Endodermal cell (in vitro differentiated cells): ENCODE data around the gene ACAA2. TPM values are rescaled to one million over a fixed set of nuclear protein-coding genes. Genes with fewer than 3 reads are reported as not detected.

ENCODE experiments used
- DNase-seq: peaks from one replicate; pipeline ENCODE4 v3.0.0-alpha.2; 2017
- H3K27ac ChIP-seq: 2 replicates; pipeline ENCODE4 v1.5.1; 2013; ENCODE audit warnings: mild to moderate bottlenecking, low read depth, low read length, moderate library complexity
- H3K27me3 ChIP-seq: 2 replicates; pipeline ENCODE4 v1.6.1; 2013; ENCODE audit warnings: mild to moderate bottlenecking, low read length, moderate library complexity; ENCODE audit not compliant: insufficient read depth, control insufficient read depth, poor library complexity, severe bottlenecking
- H3K36me3 ChIP-seq: 2 replicates; pipeline ENCODE4 v1.7.0; 2013; ENCODE audit warnings: mild to moderate bottlenecking, low read length, moderate library complexity; ENCODE audit not compliant: control insufficient read depth, insufficient read depth
- H3K4me1 ChIP-seq: one replicate; pipeline ENCODE4 v1.7.0; 2013; ENCODE audit warnings: low read length; ENCODE audit not compliant: control insufficient read depth, insufficient read depth
- H3K4me3 ChIP-seq: 2 replicates; pipeline ENCODE4 v1.5.1; 2013; ENCODE audit warnings: mild to moderate bottlenecking, low read length, moderate library complexity
- H3K9ac ChIP-seq: 2 replicates; pipeline ENCODE4 v1.6.1; 2013; ENCODE audit warnings: mild to moderate bottlenecking, low read length, moderate library complexity; ENCODE audit not compliant: poor library complexity, severe bottlenecking; ENCODE audit errors: extremely low read depth
- H3K9me3 ChIP-seq: 2 replicates; pipeline ENCODE4 v1.6.1; 2013; ENCODE audit warnings: mild to moderate bottlenecking, low read length, moderate library complexity; ENCODE audit not compliant: control insufficient read depth
- H3K27ac Mint-ChIP-seq: 2 replicates; pipeline ENCODE4 v1.8.0; 2020; ENCODE audit warnings: mixed read lengths
- H3K27me3 Mint-ChIP-seq: 2 replicates; pipeline ENCODE4 v1.8.0; 2021; ENCODE audit warnings: mild to moderate bottlenecking, mixed read lengths; ENCODE audit not compliant: insufficient read depth
- H3K36me3 Mint-ChIP-seq: 2 replicates; pipeline ENCODE4 v1.8.0; 2020; ENCODE audit warnings: low read depth, mixed read lengths
- H3K4me1 Mint-ChIP-seq: 2 replicates; pipeline ENCODE4 v1.8.0; 2020; ENCODE audit warnings: mixed read lengths
- H3K4me3 Mint-ChIP-seq: 2 replicates; pipeline ENCODE4 v1.8.0; 2020; ENCODE audit warnings: mild to moderate bottlenecking, moderate library complexity, mixed read lengths
- H3K9me3 Mint-ChIP-seq: 2 replicates; pipeline ENCODE4 v1.8.0; 2020; ENCODE audit warnings: mild to moderate bottlenecking, mixed read lengths
- whole genome bisulfite sequencing, 2 experiments: methylation state at CpG; one replicate each; pipeline versions ENCODE4 v1.1.5 to v1.1.7; 2013; ENCODE audit warnings: missing lambda C conversion rate in 2 of 2, mixed read lengths in 1 of 2; ENCODE audit not compliant: insufficient coverage in 1 of 2, insufficient read length in 1 of 2; 5-methylcytosine and 5-hydroxymethylcytosine counted together
- total RNA-seq, 2 donors: library from RNA; stranded (reverse); fragmentation: NEBNext Ultra II Directional in 1 of 2; extraction: Animal tissue kit (Norgen Biotek cat#: 25700) in 1 of 2; gene quantifications; 2 replicates in 1 of 2; 3 replicates in 1 of 2; pipeline ENCODE4 v1.2.1, GENCODE V29; 2021
- TF ChIP-seq, protein P1 (sequence below): fragments of 200-600 bp; sonication (generic); conservative IDR thresholded peaks from 2 replicates; pipeline ENCODE4 v1.5.0; 2021; ENCODE audit warnings: antibody characterized with exemption, mild to moderate bottlenecking

The ACAA2 gene
- total RNA-seq, 2 donors from 2014 or later: 128 to 131 TPM

GRCh38 chr18:49853011-49853410 is 39.7 kb upstream of the ACAA2 start:
- peaks cover 9% of the 10 kb centered on the region for H3K36me3 Mint-ChIP-seq

GRCh38 chr18:49851624-49852023 is 38.3 kb upstream of the ACAA2 start:
- peaks cover 10% of the 10 kb centered on the region for H3K4me1 Mint-ChIP-seq
- no peak overlapping the region for H3K27ac Mint-ChIP-seq
- no peaks in the 10 kb centered on the region for H3K9me3 Mint-ChIP-seq
- Histone ChIP-seq H3K27me3 (no peaks in the 10 kb centered on the region), H3K36me3 (no peaks in the 10 kb centered on the region), H3K4me3 (no peak overlapping the region), H3K4me1 (no peaks in the 10 kb centered on the region), H3K9me3 (no peaks in the 10 kb centered on the region), H3K27ac (no peak overlapping the region), H3K9ac (no peak overlapping the region)
- H3K36me3 Mint-ChIP-seq: peaks cover 12% of the 10 kb centered on the region
- 85 to 100% methylated on average over 1 to 4 of the region's 4 CpGs for WGBS, 2 experiments
- TF ChIP-seq, protein P1, sequence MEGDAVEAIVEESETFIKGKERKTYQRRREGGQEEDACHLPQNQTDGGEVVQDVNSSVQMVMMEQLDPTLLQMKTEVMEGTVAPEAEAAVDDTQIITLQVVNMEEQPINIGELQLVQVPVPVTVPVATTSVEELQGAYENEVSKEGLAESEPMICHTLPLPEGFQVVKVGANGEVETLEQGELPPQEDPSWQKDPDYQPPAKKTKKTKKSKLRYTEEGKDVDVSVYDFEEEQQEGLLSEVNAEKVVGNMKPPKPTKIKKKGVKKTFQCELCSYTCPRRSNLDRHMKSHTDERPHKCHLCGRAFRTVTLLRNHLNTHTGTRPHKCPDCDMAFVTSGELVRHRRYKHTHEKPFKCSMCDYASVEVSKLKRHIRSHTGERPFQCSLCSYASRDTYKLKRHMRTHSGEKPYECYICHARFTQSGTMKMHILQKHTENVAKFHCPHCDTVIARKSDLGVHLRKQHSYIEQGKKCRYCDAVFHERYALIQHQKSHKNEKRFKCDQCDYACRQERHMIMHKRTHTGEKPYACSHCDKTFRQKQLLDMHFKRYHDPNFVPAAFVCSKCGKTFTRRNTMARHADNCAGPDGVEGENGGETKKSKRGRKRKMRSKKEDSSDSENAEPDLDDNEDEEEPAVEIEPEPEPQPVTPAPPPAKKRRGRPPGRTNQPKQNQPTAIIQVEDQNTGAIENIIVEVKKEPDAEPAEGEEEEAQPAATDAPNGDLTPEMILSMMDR: no peak
- no peak for DNase-seq
- H3K4me3 Mint-ChIP-seq: no peak overlapping the region
- no peaks in the 10 kb centered on the region for H3K27me3 Mint-ChIP-seq

More at GRCh38 chr18:49853011-49853410, 39.7 kb upstream of the ACAA2 start:
- Mint-ChIP-seq H3K9me3 (no peaks in the 10 kb centered on the region), H3K27me3 (no peaks in the 10 kb centered on the region), H3K27ac (no peak overlapping the region), H3K4me3 (no peak overlapping the region), H3K4me1 (peaks cover 12% of the 10 kb centered on the region)
- H3K27me3 ChIP-seq: no peaks in the 10 kb centered on the region
- TF ChIP-seq, protein P1: no peak
- 89 to 97% methylated on average over 7 of the region's 7 CpGs for WGBS, 2 experiments
- H3K9me3 ChIP-seq: no peaks in the 10 kb centered on the region
- no peak overlapping the region for H3K4me3 ChIP-seq
- H3K27ac ChIP-seq: no peak overlapping the region
- no peak for DNase-seq
- H3K4me1 ChIP-seq: no peaks in the 10 kb centered on the region
- H3K9ac ChIP-seq: no peak overlapping the region
- H3K36me3 ChIP-seq: no peaks in the 10 kb centered on the region

- Histone ChIP-seq H3K9ac (no peak overlapping the region), H3K4me3 (no peak overlapping the region), H3K27me3 (no peaks in the 10 kb centered on the region), H3K27ac (no peak overlapping the region), H3K9me3 (no peaks in the 10 kb centered on the region), H3K36me3 (no peaks in the 10 kb centered on the region), H3K4me1 (no peaks in the 10 kb centered on the region)
- H3K9me3 Mint-ChIP-seq: no peaks in the 10 kb centered on the region
- TF ChIP-seq, protein P1: no peak
- H3K36me3 Mint-ChIP-seq: peaks cover 12% of the 10 kb centered on the region
- WGBS, 2 experiments: 85 to 96% methylated on average over 3 to 8 of the region's 8 CpGs
- H3K4me1 Mint-ChIP-seq: peaks cover 10% of the 10 kb centered on the region
- no peaks in the 10 kb centered on the region for H3K27me3 Mint-ChIP-seq
- DNase-seq: peak; percentile 35
- H3K4me3 Mint-ChIP-seq: no peak overlapping the region
- H3K27ac Mint-ChIP-seq: no peak overlapping the region
Measured at GRCh38 chr18:49850636-49851035, 37.3 kb upstream of the ACAA2 start.
